Large intestine (tissue), 3 donors: ENCODE results near the gene WNT2. TPM values are rescaled to one million over a fixed set of nuclear protein-coding genes. Genes with fewer than 3 reads are reported as not detected.
"Not testable (repeated sequence)": the region's sequence is repeated elsewhere in the genome, so short reads cannot be mapped to it uniquely, and the experiment has no call there.

Experiments
- DNase-seq, 2 donors: peaks; one replicate each; pipeline versions ENCODE4 v3.0.0 to v3.0.0-alpha.2; 2013
- H3K27ac ChIP-seq: one replicate; pipeline ENCODE4 v1.5.1; 2013; ENCODE audit warnings: low read length
- H3K27me3 ChIP-seq: 2 replicates; pipeline ENCODE4 v1.6.1; 2013; ENCODE audit warnings: low read length; ENCODE audit not compliant: control insufficient read depth, insufficient read depth
- H3K36me3 ChIP-seq: 2 replicates; pipeline ENCODE4 v1.6.1; 2013; ENCODE audit warnings: low read length; ENCODE audit not compliant: control insufficient read depth, insufficient read depth
- H3K4me1 ChIP-seq: one replicate; pipeline ENCODE4 v1.6.1; 2013; ENCODE audit warnings: low read length; ENCODE audit not compliant: control insufficient read depth, insufficient read depth
- H3K4me3 ChIP-seq: one replicate; pipeline ENCODE4 v1.5.1; 2013; ENCODE audit warnings: low read length
- H3K9me3 ChIP-seq: one replicate; pipeline ENCODE4 v1.6.1; 2013; ENCODE audit warnings: mild to moderate bottlenecking, low read depth, low read length, moderate library complexity; ENCODE audit not compliant: control insufficient read depth
- WGBS: methylation state at CpG from one replicate; pipeline ENCODE4 v1.1.5; 2013; ENCODE audit warnings: low lambda C conversion rate; ENCODE audit not compliant: insufficient coverage; 5-methylcytosine and 5-hydroxymethylcytosine counted together
- polyA plus RNA-seq: library from polyadenylated mRNA; unstranded; fragments of 120-200 nt; gene quantifications from one replicate; pipeline ENCODE4 v1.2.1, GENCODE V29; 2013

Gene WNT2
- polyA plus RNA-seq, 1 donor: 0.25 TPM

GRCh38 chr7:117269417-117269816, 53.4 kb downstream of the WNT2 start:
- Histone ChIP-seq H3K36me3 (no peaks in the 10 kb centered on the region), H3K27ac (no peak overlapping the region), H3K9me3 (no peaks in the 10 kb centered on the region), H3K27me3 (peaks cover 8% of the 10 kb centered on the region), H3K4me1 (no peaks in the 10 kb centered on the region), H3K4me3 (no peak overlapping the region)
- no peak for DNase-seq
- 86% methylated on average over 1 of the region's 5 CpGs for WGBS

- Histone ChIP-seq H3K9me3 (no peaks in the 10 kb centered on the region), H3K27ac (no peak overlapping the region), H3K27me3 (no peaks in the 10 kb centered on the region), H3K4me3 (no peak overlapping the region), H3K36me3 (no peaks in the 10 kb centered on the region), H3K4me1 (no peaks in the 10 kb centered on the region)
- no peak for DNase-seq
- no CpG with 5 or more reads among the region's 1 CpG for WGBS
Measured at GRCh38 chr7:117264716-117265115, 58.1 kb downstream of the WNT2 start.

- WGBS: 83% methylated on average over 1 of the region's 2 CpGs
- no peaks in the 10 kb centered on the region for H3K36me3 ChIP-seq
- no peak overlapping the region for H3K27ac ChIP-seq
- H3K4me1 ChIP-seq: no peaks in the 10 kb centered on the region
- no peaks in the 10 kb centered on the region for H3K9me3 ChIP-seq
- H3K4me3 ChIP-seq: no peak overlapping the region
- no peak for DNase-seq
- no peaks in the 10 kb centered on the region for H3K27me3 ChIP-seq
Measured at GRCh38 chr7:117262546-117262945, 60.3 kb downstream of the WNT2 start.

- Histone ChIP-seq H3K36me3 (no peaks in the 10 kb centered on the region), H3K27me3 (peaks cover 2% of the 10 kb centered on the region), H3K27ac (no peak overlapping the region), H3K4me1 (no peaks in the 10 kb centered on the region), H3K9me3 (no peaks in the 10 kb centered on the region), H3K4me3 (no peak overlapping the region)
- DNase-seq: no peak
- no CpG with 5 or more reads among the region's 1 CpG for WGBS
Measured at GRCh38 chr7:117259615-117260014, 63.2 kb downstream of the WNT2 start.

GRCh38 chr7:117251687-117252086, 71.2 kb downstream of the WNT2 start:
- H3K27ac ChIP-seq: no peak overlapping the region
- peaks cover 2% of the 10 kb centered on the region for H3K27me3 ChIP-seq
- DNase-seq: no peak
- no peaks in the 10 kb centered on the region for H3K36me3 ChIP-seq
- H3K4me3 ChIP-seq: no peak overlapping the region
- no CpG with 5 or more reads among the region's 4 CpGs for WGBS
- no peaks in the 10 kb centered on the region for H3K9me3 ChIP-seq
- H3K4me1 ChIP-seq: no peaks in the 10 kb centered on the region

- Histone ChIP-seq H3K27me3 (peaks cover 2% of the 10 kb centered on the region), H3K27ac (no peak overlapping the region), H3K4me1 (no peaks in the 10 kb centered on the region), H3K9me3 (no peaks in the 10 kb centered on the region), H3K4me3 (no peak overlapping the region), H3K36me3 (no peaks in the 10 kb centered on the region)
- no peak for DNase-seq
- WGBS: 96% methylated on average over 4 of the region's 4 CpGs
Measured at GRCh38 chr7:117250801-117251200, 72.1 kb downstream of the WNT2 start.

- Histone ChIP-seq H3K4me3 (no peak overlapping the region), H3K27ac (no peak overlapping the region), H3K4me1 (no peaks in the 10 kb centered on the region), H3K36me3 (no peaks in the 10 kb centered on the region), H3K27me3 (no peaks in the 10 kb centered on the region), H3K9me3 (no peaks in the 10 kb centered on the region)
- DNase-seq: no peak
Measured at GRCh38 chr7:117250245-117250644, 72.6 kb downstream of the WNT2 start.

- H3K9me3 ChIP-seq: no peaks in the 10 kb centered on the region
- WGBS: no CpG with 5 or more reads among the region's 5 CpGs
- no peaks in the 10 kb centered on the region for H3K27me3 ChIP-seq
- H3K4me3 ChIP-seq: no peak overlapping the region
- no peak for DNase-seq
- H3K27ac ChIP-seq: no peak overlapping the region
- no peaks in the 10 kb centered on the region for H3K36me3 ChIP-seq
- H3K4me1 ChIP-seq: no peaks in the 10 kb centered on the region
Measured at GRCh38 chr7:117249696-117250095, 73.2 kb downstream of the WNT2 start.

GRCh38 chr7:117248829-117249228, 74.0 kb downstream of the WNT2 start:
- H3K27me3 ChIP-seq: no peaks in the 10 kb centered on the region
- H3K9me3 ChIP-seq: peaks cover 2% of the 10 kb centered on the region
- no peaks in the 10 kb centered on the region for H3K4me1 ChIP-seq
- 85% methylated on average over 2 of the region's 5 CpGs for WGBS
- H3K36me3 ChIP-seq: no peaks in the 10 kb centered on the region
- no peak overlapping the region for H3K27ac ChIP-seq
- no peak overlapping the region for H3K4me3 ChIP-seq
- DNase-seq: no peak

- no CpG with 5 or more reads among the region's 4 CpGs for WGBS
- DNase-seq: no peak
- H3K27me3 ChIP-seq: no peaks in the 10 kb centered on the region
- H3K4me1 ChIP-seq: no peaks in the 10 kb centered on the region
- peaks cover 2% of the 10 kb centered on the region for H3K9me3 ChIP-seq
- H3K27ac ChIP-seq: no peak overlapping the region
- H3K4me3 ChIP-seq: no peak overlapping the region
- no peaks in the 10 kb centered on the region for H3K36me3 ChIP-seq
Measured at GRCh38 chr7:117247809-117248208, 75.0 kb downstream of the WNT2 start.

GRCh38 chr7:117245703-117246102, 77.2 kb downstream of the WNT2 start:
- DNase-seq, H3K27me3 ChIP-seq, H3K27ac ChIP-seq, H3K36me3 ChIP-seq, H3K4me1 ChIP-seq, H3K4me3 ChIP-seq, H3K9me3 ChIP-seq: not testable (repeated sequence)
- WGBS: no CpG with 5 or more reads among the region's 2 CpGs
